B cell (primary cell): ENCODE data around the gene SINHCAF. TPM values are rescaled to one million over a fixed set of nuclear protein-coding genes. Genes with fewer than 3 reads are reported as not detected.

Experiments used
- ATAC-seq: fragments of 200-7000 bp; cut with Tn5 transposase; one replicate; pipeline ENCODE4 v1.10.0; 2021; ENCODE audit warnings: low read depth, mild to moderate bottlenecking, moderate number of reproducible peaks, moderate library complexity
- CTCF ChIA-PET: fragments of 350-600 bp; sonication (Branson Sonifier 250); formaldehyde crosslinking; loops from one replicate; lab custom pipeline; 2021; ENCODE audit warnings: antibody characterized with exemption, inconsistent platforms; lab: Charles Lee
- POLR2A ChIA-PET: fragments of 350-600 bp; sonication (Branson Sonifier 250); formaldehyde crosslinking; loops from one replicate; lab custom pipeline; 2021; ENCODE audit warnings: antibody characterized with exemption; lab: Charles Lee
- DNase-seq: peaks from one replicate; pipeline ENCODE4 v3.0.0; 2013
- H2AFZ ChIP-seq: 2 replicates; pipeline ENCODE4 v1.6.1; 2012; ENCODE audit warnings: mild to moderate bottlenecking, low read depth, low read length; ENCODE audit not compliant: insufficient read depth, poor library complexity, severe bottlenecking
- H3K27ac ChIP-seq, 2 donors: 1 replicate in 1 of 2; 2 replicates in 1 of 2; pipeline ENCODE4 v1.5.1; 2012 to 2013; ENCODE audit warnings: low read length in 2 of 2, mild to moderate bottlenecking in 2 of 2, moderate library complexity in 1 of 2
- H3K27me3 ChIP-seq, 4 experiments: fragments of 200-600 bp in 1 of 4; sonication (generic) in 1 of 4; replicated peaks in 1 of 4; 1 replicate in 2 of 4; 2 replicates in 2 of 4; pipeline versions ENCODE4 v1.6.1 to v1.7.0; 2013 to 2016; ENCODE audit warnings: low read length in 3 of 4, mild to moderate bottlenecking in 2 of 4, mixed read lengths in 1 of 4, moderate library complexity in 1 of 4; ENCODE audit not compliant: insufficient read depth in 4 of 4, control insufficient read depth in 3 of 4; ENCODE audit errors: control extremely low read depth in 1 of 4
- H3K36me3 ChIP-seq, 2 experiments: replicated peaks in 1 of 2; 1 replicate in 1 of 2; 2 replicates in 1 of 2; pipeline versions ENCODE4 v1.6.1 to v1.7.1; 2013; ENCODE audit warnings: low read length in 1 of 2; ENCODE audit not compliant: insufficient read depth in 2 of 2, control insufficient read depth in 1 of 2; ENCODE audit errors: control extremely low read depth in 1 of 2, extremely low read depth in 1 of 2
- H3K4me1 ChIP-seq, 2 donors: fragments of 200-600 bp in 1 of 2; sonication (generic) in 1 of 2; 1 replicate in 1 of 2; 2 replicates in 1 of 2; pipeline versions ENCODE4 v1.5.1 to v1.6.1; 2013 to 2017; ENCODE audit warnings: low read length in 2 of 2; ENCODE audit not compliant: control insufficient read depth in 2 of 2, insufficient read depth in 2 of 2
- H3K4me2 ChIP-seq: replicated peaks from 2 replicates; pipeline ENCODE3; 2012; ENCODE audit warnings: mild to moderate bottlenecking, low read depth, low read length; ENCODE audit not compliant: poor library complexity, severe bottlenecking
- H3K4me3 ChIP-seq, 5 experiments: fragments of 200-600 bp in 1 of 5; sonication (generic) in 1 of 5; 1 replicate in 3 of 5; 2 replicates in 2 of 5; pipeline versions ENCODE4 v1.5.1 to v1.7.0; 2011 to 2016; ENCODE audit warnings: low read length in 4 of 5, mild to moderate bottlenecking in 4 of 5, low read depth in 2 of 5, control low read depth in 1 of 5, moderate library complexity in 1 of 5; ENCODE audit not compliant: insufficient read depth in 1 of 5; ENCODE audit errors: control extremely low read depth in 1 of 5, extremely low read depth in 1 of 5
- H3K79me2 ChIP-seq: fragments of 200-600 bp; sonication (generic); one replicate; pipeline ENCODE4 v1.6.0; 2016; ENCODE audit warnings: low read length; ENCODE audit not compliant: control insufficient read depth, insufficient read depth
- H3K9ac ChIP-seq: fragments of 200-600 bp; sonication (generic); 2 replicates; pipeline ENCODE4 v1.6.1; 2017; ENCODE audit warnings: mild to moderate bottlenecking, low read length, moderate library complexity
- H3K9me3 ChIP-seq, 3 donors: one replicate each; pipeline versions ENCODE4 v1.6.1 to v1.7.1; 2013; ENCODE audit warnings: low read length in 2 of 3; ENCODE audit not compliant: control insufficient read depth in 2 of 3, insufficient read depth in 1 of 3; ENCODE audit errors: control extremely low read depth in 1 of 3
- H4K20me1 ChIP-seq: 2 replicates; pipeline ENCODE4 v1.6.0; 2012; ENCODE audit warnings: mild to moderate bottlenecking, low read length; ENCODE audit not compliant: insufficient read depth, control insufficient read depth, poor library complexity, severe bottlenecking
- H3K27ac Mint-ChIP-seq: one replicate; pipeline ENCODE4 v1.8.0; 2021; ENCODE audit warnings: mixed read lengths
- H3K27me3 Mint-ChIP-seq: one replicate; pipeline ENCODE4 v1.8.0; 2021; ENCODE audit warnings: mixed read lengths
- H3K4me1 Mint-ChIP-seq: one replicate; pipeline ENCODE4 v1.8.0; 2021; ENCODE audit warnings: mixed read lengths
- H3K4me3 Mint-ChIP-seq: one replicate; pipeline ENCODE4 v1.8.0; 2021; ENCODE audit warnings: mixed read lengths
- H3K9me3 Mint-ChIP-seq: one replicate; pipeline ENCODE4 v1.8.0; 2022; ENCODE audit warnings: mixed read lengths; ENCODE audit not compliant: insufficient read depth
- EZH2 ChIP-seq: IDR thresholded peaks from 2 replicates; pipeline ENCODE4 v1.6.1; 2012; ENCODE audit warnings: borderline replicate concordance, low read depth, mild to moderate bottlenecking, moderate library complexity, low read length; ENCODE audit not compliant: insufficient read depth, poor library complexity, severe bottlenecking
- WGBS: methylation state at CpG from one replicate; pipeline ENCODE4 v1.1.5; 2013; ENCODE audit warnings: missing lambda C conversion rate; ENCODE audit not compliant: insufficient coverage; 5-methylcytosine and 5-hydroxymethylcytosine counted together
- intact Hi-C: fragments of 100-400 bp; cut with micrococcal nuclease; formaldehyde crosslinking; loops from one replicate; pipeline ENCODE4 v1.10.0; 2022
- polyA plus RNA-seq: library from polyadenylated mRNA; depleted of rRNA; stranded (reverse); fragments of >200 nt; gene quantifications from 2 replicates; pipeline ENCODE4 v1.2.3, GENCODE V29; 2012
- total RNA-seq, 2 donors: library from RNA; stranded (reverse); fragments of 120-200 nt in 1 of 2; gene quantifications; 1 replicate in 1 of 2; 2 replicates in 1 of 2; pipeline versions ENCODE4 v1.2.3 to v1.2.4, GENCODE V29; 2013 to 2022
- TF ChIP-seq, protein P1 (sequence below): fragments of 200-600 bp; IDR thresholded peaks from one replicate; pipeline ENCODE4 v1.8.0; 2022; ENCODE audit warnings: antibody characterized with exemption, mild to moderate bottlenecking

Gene SINHCAF
- total and polyA plus RNA-seq, 2 donors (not counting 1 experiment from before 2014, with no cell fraction given), result 43.5 to 129 TPM

GRCh38 chr12:31311634-31312258 is 14.2 kb downstream of the SINHCAF start:
- Histone ChIP-seq H3K9me3 (peaks cover 0 to 2% (median 0%) of the 10 kb centered on the region in 3 donors), H4K20me1 (peaks cover 90% of the 10 kb centered on the region), H3K4me1 (peaks cover 8 to 12% of the 10 kb centered on the region in 2 donors), H3K9ac (no peak overlapping the region), H3K4me3 (no peak overlapping the region), H3K4me2 (no peak overlapping the region), H3K36me3 (peaks cover 0 to 30% of the 10 kb centered on the region in 2 experiments), H3K27ac (no peak overlapping the region), H3K79me2 (peaks cover 100% of the 10 kb centered on the region), H3K27me3 (no peaks in the 10 kb centered on the region), H2AFZ (no peak overlapping the region)
- no peak for DNase-seq
- ChIA-PET POLR2A (interaction anchor here (0.6 kb wide), 2 partner anchors 10 to 55 kb away, joined by 3 to 6 read pairs; no protein-coding TSS in a partner anchor), CTCF (interaction anchor here (1.5 kb wide), 1 partner anchor 40 kb away, joined by 3 read pairs; no protein-coding TSS in a partner anchor)
- H3K27ac Mint-ChIP-seq, result no peak overlapping the region
- intact Hi-C loops, result no loop called here
- H3K4me3 Mint-ChIP-seq, result no peak overlapping the region
- WGBS, result no CpG with 5 or more reads among the region's 2 CpGs
- no peaks in the 10 kb centered on the region for H3K27me3 Mint-ChIP-seq
- no peaks in the 10 kb centered on the region for H3K9me3 Mint-ChIP-seq
- no peak for ATAC-seq
- H3K4me1 Mint-ChIP-seq, result peaks cover 58% of the 10 kb centered on the region
- TF ChIP-seq EZH2, result no peak
- TF ChIP-seq, protein P1, sequence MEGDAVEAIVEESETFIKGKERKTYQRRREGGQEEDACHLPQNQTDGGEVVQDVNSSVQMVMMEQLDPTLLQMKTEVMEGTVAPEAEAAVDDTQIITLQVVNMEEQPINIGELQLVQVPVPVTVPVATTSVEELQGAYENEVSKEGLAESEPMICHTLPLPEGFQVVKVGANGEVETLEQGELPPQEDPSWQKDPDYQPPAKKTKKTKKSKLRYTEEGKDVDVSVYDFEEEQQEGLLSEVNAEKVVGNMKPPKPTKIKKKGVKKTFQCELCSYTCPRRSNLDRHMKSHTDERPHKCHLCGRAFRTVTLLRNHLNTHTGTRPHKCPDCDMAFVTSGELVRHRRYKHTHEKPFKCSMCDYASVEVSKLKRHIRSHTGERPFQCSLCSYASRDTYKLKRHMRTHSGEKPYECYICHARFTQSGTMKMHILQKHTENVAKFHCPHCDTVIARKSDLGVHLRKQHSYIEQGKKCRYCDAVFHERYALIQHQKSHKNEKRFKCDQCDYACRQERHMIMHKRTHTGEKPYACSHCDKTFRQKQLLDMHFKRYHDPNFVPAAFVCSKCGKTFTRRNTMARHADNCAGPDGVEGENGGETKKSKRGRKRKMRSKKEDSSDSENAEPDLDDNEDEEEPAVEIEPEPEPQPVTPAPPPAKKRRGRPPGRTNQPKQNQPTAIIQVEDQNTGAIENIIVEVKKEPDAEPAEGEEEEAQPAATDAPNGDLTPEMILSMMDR, result no peak

DNA sequence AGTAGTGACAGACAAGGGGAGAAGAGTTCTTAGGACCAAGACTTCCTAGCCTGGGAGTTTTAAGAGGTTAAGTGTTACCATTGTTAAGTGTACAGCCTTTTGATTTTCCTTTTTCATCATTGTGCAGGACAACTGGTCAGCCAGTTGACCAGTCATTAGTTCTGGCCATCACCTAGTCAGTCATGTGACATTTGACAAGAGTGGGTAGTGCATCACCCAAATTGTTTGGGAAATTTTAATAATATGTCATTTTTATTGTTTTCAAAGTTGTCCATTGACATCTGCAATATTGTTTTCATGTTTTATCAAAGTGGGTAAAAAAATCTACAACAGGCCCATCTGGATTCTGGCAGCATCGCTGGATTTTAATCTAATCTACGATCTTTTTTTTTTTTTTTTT is 15.5 kb downstream of the SINHCAF start:
- H2AFZ ChIP-seq, result no peak overlapping the region
- POLR2A ChIA-PET, result no interaction called here
- intact Hi-C loops, result no loop called here
- no peak overlapping the region for H3K4me3 ChIP-seq
- Mint-ChIP-seq H3K9me3 (no peaks in the 10 kb centered on the region), H3K27me3 (no peaks in the 10 kb centered on the region), H3K4me1 (peaks cover 60% of the 10 kb centered on the region), H3K4me3 (no peak overlapping the region), H3K27ac (no peak overlapping the region)
- WGBS, result 100% methylated on average over 2 of the region's 2 CpGs
- no peak overlapping the region for H3K9ac ChIP-seq
- CTCF ChIA-PET, result interaction anchor here (1.5 kb wide), 1 partner anchor 39 kb away, joined by 3 read pairs; no protein-coding TSS in a partner anchor
- TF ChIP-seq, protein P1, result no peak
- no peak for TF ChIP-seq EZH2
- peaks cover 99% of the 10 kb centered on the region for H3K79me2 ChIP-seq
- DNase-seq (no peak), ATAC-seq (no peak)
- peaks cover 94% of the 10 kb centered on the region for H4K20me1 ChIP-seq
- H3K36me3 ChIP-seq, result peaks cover 0 to 30% of the 10 kb centered on the region in 2 experiments
- H3K4me2 ChIP-seq, result no peak overlapping the region
- no peaks in the 10 kb centered on the region for H3K27me3 ChIP-seq
- H3K27ac ChIP-seq, result no peak overlapping the region
- H3K9me3 ChIP-seq, result peaks cover 0 to 2% (median 0%) of the 10 kb centered on the region in 3 donors
- H3K4me1 ChIP-seq, result peaks cover 3 to 12% of the 10 kb centered on the region in 2 donors
